ENCODE results near the gene CHAMP1.

- TF ChIP-seq, protein P1, sequence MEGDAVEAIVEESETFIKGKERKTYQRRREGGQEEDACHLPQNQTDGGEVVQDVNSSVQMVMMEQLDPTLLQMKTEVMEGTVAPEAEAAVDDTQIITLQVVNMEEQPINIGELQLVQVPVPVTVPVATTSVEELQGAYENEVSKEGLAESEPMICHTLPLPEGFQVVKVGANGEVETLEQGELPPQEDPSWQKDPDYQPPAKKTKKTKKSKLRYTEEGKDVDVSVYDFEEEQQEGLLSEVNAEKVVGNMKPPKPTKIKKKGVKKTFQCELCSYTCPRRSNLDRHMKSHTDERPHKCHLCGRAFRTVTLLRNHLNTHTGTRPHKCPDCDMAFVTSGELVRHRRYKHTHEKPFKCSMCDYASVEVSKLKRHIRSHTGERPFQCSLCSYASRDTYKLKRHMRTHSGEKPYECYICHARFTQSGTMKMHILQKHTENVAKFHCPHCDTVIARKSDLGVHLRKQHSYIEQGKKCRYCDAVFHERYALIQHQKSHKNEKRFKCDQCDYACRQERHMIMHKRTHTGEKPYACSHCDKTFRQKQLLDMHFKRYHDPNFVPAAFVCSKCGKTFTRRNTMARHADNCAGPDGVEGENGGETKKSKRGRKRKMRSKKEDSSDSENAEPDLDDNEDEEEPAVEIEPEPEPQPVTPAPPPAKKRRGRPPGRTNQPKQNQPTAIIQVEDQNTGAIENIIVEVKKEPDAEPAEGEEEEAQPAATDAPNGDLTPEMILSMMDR (IDR thresholded peaks at IDR 0.05; ENCODE audit: insufficient read depth, low read depth, low read length): no peak
- TF ChIP-seq EZH2 (IDR thresholded peaks at IDR 0.05; ENCODE audit: insufficient read depth, low read length): no peak
Measured at GRCh38 chr13:114288157-114288591, 26.1 kb upstream of the CHAMP1 start.
